B cell (primary cell): Measurements from ENCODE around the gene TMEM25. TPM values are rescaled to one million over a fixed set of nuclear protein-coding genes. Genes with fewer than 3 reads are reported as not detected.
"Not testable (repeated sequence)": the region's sequence is repeated elsewhere in the genome, so short reads cannot be mapped to it uniquely, and the experiment has no call there.

Source experiments
- ATAC-seq: fragments of 200-7000 bp; cut with Tn5 transposase; one replicate; pipeline ENCODE4 v1.10.0; 2021; ENCODE audit warnings: low read depth, mild to moderate bottlenecking, moderate number of reproducible peaks, moderate library complexity
- CTCF ChIA-PET: fragments of 350-600 bp; sonication (Branson Sonifier 250); formaldehyde crosslinking; loops from one replicate; lab custom pipeline; 2021; ENCODE audit warnings: antibody characterized with exemption, inconsistent platforms; lab: Charles Lee
- POLR2A ChIA-PET: fragments of 350-600 bp; sonication (Branson Sonifier 250); formaldehyde crosslinking; loops from one replicate; lab custom pipeline; 2021; ENCODE audit warnings: antibody characterized with exemption; lab: Charles Lee
- DNase-seq: peaks from one replicate; pipeline ENCODE4 v3.0.0; 2013
- H2AFZ ChIP-seq: 2 replicates; pipeline ENCODE4 v1.6.1; 2012; ENCODE audit warnings: mild to moderate bottlenecking, low read depth, low read length; ENCODE audit not compliant: insufficient read depth, poor library complexity, severe bottlenecking
- H3K27ac ChIP-seq, 2 donors: 1 replicate in 1 of 2; 2 replicates in 1 of 2; pipeline ENCODE4 v1.5.1; 2012 to 2013; ENCODE audit warnings: low read length in 2 of 2, mild to moderate bottlenecking in 2 of 2, moderate library complexity in 1 of 2
- H3K27me3 ChIP-seq, 4 experiments: fragments of 200-600 bp in 1 of 4; sonication (generic) in 1 of 4; replicated peaks in 1 of 4; 1 replicate in 2 of 4; 2 replicates in 2 of 4; pipeline versions ENCODE4 v1.6.1 to v1.7.0; 2013 to 2016; ENCODE audit warnings: low read length in 3 of 4, mild to moderate bottlenecking in 2 of 4, mixed read lengths in 1 of 4, moderate library complexity in 1 of 4; ENCODE audit not compliant: insufficient read depth in 4 of 4, control insufficient read depth in 3 of 4; ENCODE audit errors: control extremely low read depth in 1 of 4
- H3K36me3 ChIP-seq, 2 experiments: replicated peaks in 1 of 2; 1 replicate in 1 of 2; 2 replicates in 1 of 2; pipeline versions ENCODE4 v1.6.1 to v1.7.1; 2013; ENCODE audit warnings: low read length in 1 of 2; ENCODE audit not compliant: insufficient read depth in 2 of 2, control insufficient read depth in 1 of 2; ENCODE audit errors: control extremely low read depth in 1 of 2, extremely low read depth in 1 of 2
- H3K4me1 ChIP-seq, 2 donors: fragments of 200-600 bp in 1 of 2; sonication (generic) in 1 of 2; 1 replicate in 1 of 2; 2 replicates in 1 of 2; pipeline versions ENCODE4 v1.5.1 to v1.6.1; 2013 to 2017; ENCODE audit warnings: low read length in 2 of 2; ENCODE audit not compliant: control insufficient read depth in 2 of 2, insufficient read depth in 2 of 2
- H3K4me2 ChIP-seq: replicated peaks from 2 replicates; pipeline ENCODE3; 2012; ENCODE audit warnings: mild to moderate bottlenecking, low read depth, low read length; ENCODE audit not compliant: poor library complexity, severe bottlenecking
- H3K4me3 ChIP-seq, 5 experiments: fragments of 200-600 bp in 1 of 5; sonication (generic) in 1 of 5; 1 replicate in 3 of 5; 2 replicates in 2 of 5; pipeline versions ENCODE4 v1.5.1 to v1.7.0; 2011 to 2016; ENCODE audit warnings: low read length in 4 of 5, mild to moderate bottlenecking in 4 of 5, low read depth in 2 of 5, control low read depth in 1 of 5, moderate library complexity in 1 of 5; ENCODE audit not compliant: insufficient read depth in 1 of 5; ENCODE audit errors: control extremely low read depth in 1 of 5, extremely low read depth in 1 of 5
- H3K79me2 ChIP-seq: fragments of 200-600 bp; sonication (generic); one replicate; pipeline ENCODE4 v1.6.0; 2016; ENCODE audit warnings: low read length; ENCODE audit not compliant: control insufficient read depth, insufficient read depth
- H3K9ac ChIP-seq: fragments of 200-600 bp; sonication (generic); 2 replicates; pipeline ENCODE4 v1.6.1; 2017; ENCODE audit warnings: mild to moderate bottlenecking, low read length, moderate library complexity
- H3K9me3 ChIP-seq, 3 donors: one replicate each; pipeline versions ENCODE4 v1.6.1 to v1.7.1; 2013; ENCODE audit warnings: low read length in 2 of 3; ENCODE audit not compliant: control insufficient read depth in 2 of 3, insufficient read depth in 1 of 3; ENCODE audit errors: control extremely low read depth in 1 of 3
- H4K20me1 ChIP-seq: 2 replicates; pipeline ENCODE4 v1.6.0; 2012; ENCODE audit warnings: mild to moderate bottlenecking, low read length; ENCODE audit not compliant: insufficient read depth, control insufficient read depth, poor library complexity, severe bottlenecking
- H3K27ac Mint-ChIP-seq: one replicate; pipeline ENCODE4 v1.8.0; 2021; ENCODE audit warnings: mixed read lengths
- H3K27me3 Mint-ChIP-seq: one replicate; pipeline ENCODE4 v1.8.0; 2021; ENCODE audit warnings: mixed read lengths
- H3K4me1 Mint-ChIP-seq: one replicate; pipeline ENCODE4 v1.8.0; 2021; ENCODE audit warnings: mixed read lengths
- H3K4me3 Mint-ChIP-seq: one replicate; pipeline ENCODE4 v1.8.0; 2021; ENCODE audit warnings: mixed read lengths
- H3K9me3 Mint-ChIP-seq: one replicate; pipeline ENCODE4 v1.8.0; 2022; ENCODE audit warnings: mixed read lengths; ENCODE audit not compliant: insufficient read depth
- EZH2 ChIP-seq: IDR thresholded peaks from 2 replicates; pipeline ENCODE4 v1.6.1; 2012; ENCODE audit warnings: borderline replicate concordance, low read depth, mild to moderate bottlenecking, moderate library complexity, low read length; ENCODE audit not compliant: insufficient read depth, poor library complexity, severe bottlenecking
- WGBS: methylation state at CpG from one replicate; pipeline ENCODE4 v1.1.5; 2013; ENCODE audit warnings: missing lambda C conversion rate; ENCODE audit not compliant: insufficient coverage; 5-methylcytosine and 5-hydroxymethylcytosine counted together
- intact Hi-C: fragments of 100-400 bp; cut with micrococcal nuclease; formaldehyde crosslinking; loops from one replicate; pipeline ENCODE4 v1.10.0; 2022
- polyA plus RNA-seq: library from polyadenylated mRNA; depleted of rRNA; stranded (reverse); fragments of >200 nt; gene quantifications from 2 replicates; pipeline ENCODE4 v1.2.3, GENCODE V29; 2012
- total RNA-seq, 2 donors: library from RNA; stranded (reverse); fragments of 120-200 nt in 1 of 2; gene quantifications; 1 replicate in 1 of 2; 2 replicates in 1 of 2; pipeline versions ENCODE4 v1.2.3 to v1.2.4, GENCODE V29; 2013 to 2022

The TMEM25 gene
- total and polyA plus RNA-seq, 2 donors (not counting 1 experiment from before 2014, with no cell fraction given): 16.9 to 21.4 TPM

DNA sequence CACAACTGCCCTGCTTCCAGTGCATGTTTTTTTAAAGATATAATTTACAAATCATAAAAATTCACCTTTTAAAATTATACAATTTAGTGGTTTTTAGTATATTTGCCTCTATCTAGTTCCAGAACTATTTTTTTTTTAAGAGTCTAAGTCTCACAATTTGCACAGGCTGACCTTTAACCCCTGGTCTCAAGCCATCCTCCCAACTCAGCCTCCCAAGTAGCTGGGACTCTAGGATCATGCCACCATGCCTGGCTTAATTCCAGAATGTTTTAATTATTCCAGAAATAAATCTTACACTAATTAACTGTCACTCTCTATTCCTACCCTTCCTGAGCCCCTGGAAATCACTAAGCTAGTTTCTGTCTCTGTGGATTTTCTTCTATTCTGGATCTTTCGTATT, 39.8 kb downstream of the TMEM25 start:
- Histone ChIP-seq H3K4me3 (no peak overlapping the region), H3K79me2 (peaks cover 63% of the 10 kb centered on the region), H3K27me3 (no peaks in the 10 kb centered on the region), H3K36me3 (no peaks in the 10 kb centered on the region), H2AFZ (no peak overlapping the region), H4K20me1 (no peaks in the 10 kb centered on the region), H3K4me2 (no peak overlapping the region), H3K4me1 (peaks cover 21 to 23% of the 10 kb centered on the region in 2 donors), H3K27ac (no peak overlapping the region), H3K9me3 (no peaks in the 10 kb centered on the region), H3K9ac (no peak overlapping the region)
- intact Hi-C loops: loop anchor here (5.0 kb wide), 3 partner anchors 133 to 427 kb away; partner anchors contain the start of genes ATP5MG, CENATAC and KMT2A
- ChIA-PET CTCF (no interaction called here), POLR2A (interaction anchor here (0.7 kb wide), 2 partner anchors 48 to 531 kb away, joined by 3 read pairs; no protein-coding TSS in a partner anchor)
- no peaks in the 10 kb centered on the region for H3K27me3 Mint-ChIP-seq
- no CpG with 5 or more reads among the region's 1 CpG for WGBS
- peaks cover 34% of the 10 kb centered on the region for H3K4me1 Mint-ChIP-seq
- DNase-seq (no peak), ATAC-seq (no peak)
- H3K4me3 Mint-ChIP-seq: no peak overlapping the region
- no peak overlapping the region for H3K27ac Mint-ChIP-seq
- no peaks in the 10 kb centered on the region for H3K9me3 Mint-ChIP-seq
- TF ChIP-seq EZH2: no peak

DNA sequence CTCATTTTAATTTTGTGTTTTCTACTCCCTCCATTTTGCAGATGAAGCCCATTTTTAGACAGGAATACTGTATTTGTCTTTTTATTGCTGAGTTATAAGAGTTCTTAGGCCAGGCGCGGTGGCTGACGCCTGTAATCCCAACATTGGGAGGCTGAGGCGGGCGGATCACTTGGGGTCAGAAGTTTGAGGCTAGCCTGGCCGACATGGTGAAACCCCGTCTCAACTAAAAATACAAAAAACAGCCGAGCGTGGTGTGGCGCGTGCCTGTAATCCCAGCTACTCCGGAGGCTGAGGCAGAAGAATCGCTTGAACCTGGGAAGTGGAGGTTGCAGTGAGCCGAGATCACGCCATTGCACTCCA, 40.7 kb downstream of the TMEM25 start:
- peak overlapping the region; percentile 94 for H3K27ac Mint-ChIP-seq
- 0% methylated on average over 1 of the region's 15 CpGs for WGBS
- Histone ChIP-seq H3K27ac (peak overlapping the region; percentile 95 to 97), H3K4me3 (peak overlapping the region; percentile 53 to 100 (median 99)), H3K4me1 (peaks cover 19 to 21% of the 10 kb centered on the region in 2 donors), H3K79me2 (peaks cover 72% of the 10 kb centered on the region), H3K4me2 (peak overlapping the region; percentile 87), H3K9ac (peak overlapping the region; percentile 99), H2AFZ (peak overlapping the region; percentile 77)
- DNase-seq: peak; percentile 45
- H4K20me1 ChIP-seq, H3K9me3 Mint-ChIP-seq, H3K36me3 ChIP-seq, ATAC-seq, H3K27me3 Mint-ChIP-seq, H3K9me3 ChIP-seq, H3K27me3 ChIP-seq: not testable (repeated sequence)
- CTCF ChIA-PET: interaction anchor here (1.2 kb wide), 1 partner anchor 42 kb away, joined by 7 read pairs; no protein-coding TSS in a partner anchor
- peak overlapping the region; percentile 97 for H3K4me3 Mint-ChIP-seq
- POLR2A ChIA-PET: interaction anchor here (1.3 kb wide), 1 partner anchor 136 kb away, joined by 3 read pairs; no protein-coding TSS in a partner anchor
- H3K4me1 Mint-ChIP-seq: peaks cover 39% of the 10 kb centered on the region
- intact Hi-C loops: loop anchor here (1.0 to 5.0 kb wide), 6 partner anchors 40 to 426 kb away; partner anchors contain the start of genes ATP5MG, CENATAC, KMT2A and TMEM25
